ENCODE results near the gene NCKAP5L.

The NCKAP5L gene

GRCh38 chr12:49824895-49825294 is 3.3 kb downstream of the NCKAP5L start:
- DNase-seq (ENCODE audit: low read depth in 2 of 2) = no peak

- DNase-seq (ENCODE audit: low read depth in 2 of 2) = no peak
Observed at GRCh38 chr12:49824416-49824815, 3.8 kb downstream of the NCKAP5L start.

- DNase-seq (ENCODE audit: low read depth in 2 of 2) = no peak
Observed at GRCh38 chr12:49823951-49824350, 4.3 kb downstream of the NCKAP5L start.

- DNase-seq (ENCODE audit: low read depth in 2 of 2) = no peak
Observed at GRCh38 chr12:49823350-49823749, 4.9 kb downstream of the NCKAP5L start.

GRCh38 chr12:49821373-49822287 is 6.6 kb downstream of the NCKAP5L start:
- DNase-seq (ENCODE audit: low read depth in 2 of 2) = no peak

- no peak for DNase-seq (ENCODE audit: low read depth in 2 of 2)
Observed at GRCh38 chr12:49819786-49820185, 8.4 kb downstream of the NCKAP5L start.

GRCh38 chr12:49818241-49818895 is 9.8 kb downstream of the NCKAP5L start:
- no peak for DNase-seq (ENCODE audit: low read depth in 2 of 2)

- DNase-seq (ENCODE audit: low read depth in 2 of 2) = no peak
Observed at GRCh38 chr12:49813131-49813530, 15.1 kb downstream of the NCKAP5L start.

GRCh38 chr12:49811961-49812401 is 16.2 kb downstream of the NCKAP5L start:
- no peak for DNase-seq (ENCODE audit: low read depth in 2 of 2)

- DNase-seq (ENCODE audit: low read depth in 2 of 2) = no peak
Observed at GRCh38 chr12:49811136-49811535, 17.1 kb downstream of the NCKAP5L start.

GRCh38 chr12:49809906-49810389 is 18.3 kb downstream of the NCKAP5L start:
- DNase-seq (ENCODE audit: low read depth in 2 of 2) = no peak

GRCh38 chr12:49809381-49809905 is 18.8 kb downstream of the NCKAP5L start:
- no peak for DNase-seq (ENCODE audit: low read depth in 2 of 2)

- DNase-seq (ENCODE audit: low read depth in 2 of 2) = no peak
Observed at GRCh38 chr12:49808686-49809380, 19.4 kb downstream of the NCKAP5L start.

- no peak for DNase-seq (ENCODE audit: low read depth in 2 of 2)
Observed at GRCh38 chr12:49807991-49808580, 20.1 kb downstream of the NCKAP5L start.

GRCh38 chr12:49806877-49807276 is 21.3 kb downstream of the NCKAP5L start:
- no peak for DNase-seq (ENCODE audit: low read depth in 2 of 2)

- no peak for DNase-seq (ENCODE audit: low read depth in 2 of 2)
Observed at GRCh38 chr12:49806321-49806813, 21.8 kb downstream of the NCKAP5L start.

- DNase-seq (ENCODE audit: low read depth in 2 of 2) = no peak
Observed at GRCh38 chr12:49805409-49805808, 22.8 kb downstream of the NCKAP5L start.

- DNase-seq (ENCODE audit: low read depth in 2 of 2) = no peak
Observed at GRCh38 chr12:49804821-49805220, 23.4 kb downstream of the NCKAP5L start.

GRCh38 chr12:49803693-49804450 is 24.3 kb downstream of the NCKAP5L start:
- no peak for DNase-seq (ENCODE audit: low read depth in 2 of 2)
